DMS114 treated with DMSO at 0.1 percent for 48 hours (cell line): ENCODE results near the gene EBF3.

Source experiments
- DNase-seq: peaks from one replicate; lab custom pipeline; 2025; ENCODE audit not compliant: unreplicated experiment; lab: John Stamatoyannopoulos, UW

Gene EBF3

DNA sequence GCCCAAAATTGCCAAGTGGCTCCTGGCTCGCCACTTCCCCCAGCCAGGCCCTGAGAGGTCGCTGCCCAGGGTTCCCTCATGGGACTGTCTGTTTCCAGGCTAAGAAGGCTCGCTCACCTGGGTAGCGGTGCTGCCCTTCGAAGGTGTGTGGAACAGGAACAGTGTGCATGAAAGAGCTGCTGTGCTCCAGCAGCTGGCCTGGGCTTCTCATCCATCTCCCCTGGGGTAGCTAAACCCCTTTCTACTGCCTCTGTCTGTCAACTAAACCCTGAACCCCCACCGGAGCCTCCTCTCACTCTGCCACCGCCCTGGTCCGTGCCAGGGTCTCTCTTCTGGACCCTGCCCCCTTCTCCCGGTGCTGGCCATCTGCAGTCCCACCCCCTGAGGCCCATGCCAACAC is 152.9 kb downstream of the EBF3 start:
- DNase-seq, result no peak

DNA sequence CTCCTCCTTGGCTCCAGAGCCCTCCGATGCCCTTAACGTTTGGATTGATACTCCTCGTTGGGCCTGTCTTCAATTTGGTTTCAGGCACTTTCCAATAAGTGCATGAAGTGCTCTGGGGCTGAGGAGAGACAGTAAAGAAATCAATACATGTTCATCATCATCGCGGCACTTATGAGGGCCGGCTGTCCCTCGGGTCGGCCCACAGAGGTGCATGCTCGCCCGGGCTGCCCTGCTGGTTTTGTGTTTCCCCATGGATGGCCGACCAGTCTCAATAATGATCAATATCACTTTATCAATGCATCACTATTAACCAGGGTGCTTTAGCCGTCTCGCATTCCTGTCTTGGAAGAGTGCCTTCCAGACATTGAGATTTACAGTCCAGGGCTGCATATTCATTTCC is 154.2 kb downstream of the EBF3 start:
- DNase-seq, result no peak

DNA sequence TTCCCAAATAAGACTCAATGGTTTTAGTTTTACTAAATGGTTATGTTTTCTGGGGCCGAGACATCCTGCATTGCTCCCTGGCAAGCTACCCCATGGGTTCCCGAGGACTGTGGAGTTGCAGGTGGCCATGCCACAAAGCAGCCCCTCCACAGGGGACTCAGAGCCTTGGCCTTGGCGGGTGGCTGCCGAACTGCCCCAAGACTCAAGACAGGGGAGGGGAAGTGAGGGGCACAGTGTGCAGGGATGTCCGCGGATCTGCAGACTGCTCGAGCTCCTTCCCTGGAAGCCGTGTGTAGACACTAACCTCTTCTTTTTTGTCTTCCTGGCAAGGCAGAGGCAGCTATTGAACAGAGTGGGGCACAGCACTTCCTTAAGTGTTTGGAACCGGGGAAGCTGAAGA is 154.6 kb downstream of the EBF3 start:
- DNase-seq, result no peak

DNA sequence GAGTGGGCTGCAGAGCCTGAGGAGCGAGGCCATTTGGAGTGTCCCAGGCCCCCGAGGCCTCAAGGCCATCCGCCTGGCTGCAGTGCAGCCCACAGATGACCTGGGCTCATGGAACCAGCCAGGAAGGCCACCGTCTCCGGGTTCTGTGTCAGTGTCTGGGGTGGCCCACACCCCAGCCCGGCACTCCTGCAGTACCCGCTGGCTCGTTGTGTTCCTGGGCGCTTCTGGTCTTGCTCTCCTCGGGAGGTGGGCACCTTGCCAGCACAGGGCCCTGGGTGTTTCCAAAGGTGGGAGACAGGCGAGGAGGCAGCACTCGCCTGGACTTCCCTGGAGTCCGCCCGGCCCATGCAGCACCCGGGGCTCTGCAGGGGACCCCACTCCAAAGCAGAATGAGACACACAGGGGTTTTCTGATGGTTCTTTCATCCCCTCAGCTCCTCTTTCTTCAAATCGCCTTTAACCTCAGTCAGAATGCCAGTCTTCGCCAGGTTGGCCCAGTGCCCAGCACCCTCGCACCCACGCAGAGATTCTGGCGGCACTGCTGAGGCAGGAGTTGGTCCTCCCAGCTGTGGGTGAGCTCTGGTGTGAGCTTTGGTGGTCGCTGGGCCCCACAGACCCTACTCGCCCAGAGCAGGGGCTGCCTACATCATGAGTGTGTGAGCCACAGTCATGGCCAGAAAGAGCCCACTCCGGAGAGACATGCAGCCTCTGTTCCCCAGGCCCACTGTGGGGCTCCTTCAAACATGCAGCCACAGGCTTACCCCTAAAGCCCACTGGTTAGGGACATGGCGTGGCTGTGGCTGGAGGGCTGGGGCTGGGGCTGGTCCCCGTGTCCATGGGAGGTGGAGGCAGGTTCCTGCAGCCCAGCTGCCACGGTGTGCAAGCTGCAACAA is 155.7 kb downstream of the EBF3 start:
- DNase-seq, result no peak

DNA sequence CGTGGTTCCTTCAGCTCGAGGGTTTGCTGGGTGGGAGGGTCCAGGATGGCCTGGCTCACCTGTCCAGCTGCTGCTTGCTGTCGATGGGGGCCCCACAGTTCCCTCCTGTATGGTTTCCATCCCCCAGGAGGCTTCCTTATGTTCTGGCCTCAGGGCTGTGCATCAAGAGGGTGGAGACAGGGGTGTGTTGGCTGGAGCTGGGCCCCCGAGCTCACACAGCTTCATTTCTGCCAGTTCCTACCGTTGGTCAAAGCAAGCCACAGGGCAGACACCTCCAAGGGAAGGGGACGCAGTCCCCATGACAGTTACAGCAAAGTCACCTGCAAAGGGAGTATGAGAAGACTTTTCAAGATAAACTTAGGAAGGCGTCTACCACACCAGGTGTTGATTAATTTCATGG is 156.9 kb downstream of the EBF3 start:
- DNase-seq, result no peak

DNA sequence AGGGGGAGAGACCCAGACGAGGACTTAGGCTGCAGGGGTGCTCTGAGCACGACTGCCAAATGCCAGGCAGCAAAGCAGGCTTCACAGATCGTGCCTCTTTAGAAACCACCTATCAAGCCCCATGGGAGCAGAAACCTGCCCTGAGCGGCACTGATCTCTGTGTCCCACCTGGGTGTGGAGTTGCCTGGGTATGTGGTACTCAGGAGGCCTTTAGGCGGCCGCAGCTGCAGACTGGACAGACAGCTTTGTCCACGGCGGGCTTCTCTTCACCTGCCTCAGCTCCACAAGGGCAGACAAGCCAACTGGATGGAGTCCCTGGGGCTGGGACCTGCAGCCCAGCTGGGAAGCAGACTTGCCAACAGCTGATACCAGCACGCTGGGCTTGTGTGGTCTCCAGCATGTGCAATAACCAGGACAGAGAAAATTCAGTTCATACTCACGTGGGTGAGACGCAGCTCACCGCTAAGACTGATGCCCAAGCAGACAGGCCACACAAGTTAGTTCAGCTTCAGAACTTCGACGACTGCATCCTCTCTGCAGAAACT is 163.2 kb downstream of the EBF3 start:
- no peak for DNase-seq

DNA sequence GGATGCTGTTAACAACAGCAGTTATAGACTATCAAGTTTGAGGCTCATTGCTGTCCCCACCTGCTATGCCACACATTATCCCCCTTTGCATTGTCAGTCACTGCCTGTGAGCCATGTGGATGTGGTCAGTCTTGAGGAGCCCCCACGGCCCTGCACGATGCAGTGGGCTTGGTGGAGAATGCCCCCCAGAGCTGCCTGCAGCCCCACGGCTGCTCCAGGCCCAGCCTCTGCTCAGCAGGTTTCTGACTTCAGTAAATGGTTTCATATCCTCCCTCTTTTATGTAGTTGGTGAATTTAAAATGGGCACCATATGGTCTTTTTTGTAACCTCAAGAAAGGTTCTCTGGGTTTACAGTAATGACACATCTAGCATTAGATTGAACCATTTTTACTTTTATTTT is 164.1 kb downstream of the EBF3 start:
- no peak for DNase-seq

DNA sequence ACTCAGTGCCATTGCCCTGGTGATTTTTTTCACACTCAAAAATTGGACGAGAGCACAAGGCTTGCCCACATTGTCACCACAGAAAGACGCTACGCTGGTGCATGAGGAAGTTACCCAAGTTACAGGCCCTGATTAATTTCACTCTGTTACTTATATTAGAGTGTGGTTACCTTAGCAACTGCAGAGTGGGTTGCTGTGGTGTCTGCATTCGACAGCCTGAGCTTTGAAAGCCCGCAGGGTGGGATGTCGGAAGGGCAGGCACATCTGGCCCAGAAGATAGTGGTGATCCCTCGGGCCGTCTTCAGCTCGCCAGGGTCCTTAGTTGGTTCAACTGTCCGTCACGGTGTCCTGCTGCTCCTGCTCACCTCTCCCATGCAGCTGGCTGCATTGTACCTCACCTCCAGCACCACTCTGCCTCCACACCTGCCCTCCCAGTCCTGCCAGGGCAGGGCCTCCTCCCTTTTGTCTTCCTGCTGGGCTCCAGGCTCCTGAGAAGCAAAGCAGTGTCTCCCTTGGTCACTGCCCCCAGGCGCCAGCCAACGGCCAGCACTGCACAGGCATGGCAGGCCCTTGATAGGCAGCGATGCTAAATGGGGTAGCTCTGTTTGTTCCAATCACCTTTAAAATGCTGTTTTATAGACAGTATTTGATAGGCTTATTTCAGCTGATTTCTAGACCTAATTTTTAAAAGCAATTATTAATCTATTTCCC is 167.2 kb downstream of the EBF3 start:
- DNase-seq, result no peak

DNA sequence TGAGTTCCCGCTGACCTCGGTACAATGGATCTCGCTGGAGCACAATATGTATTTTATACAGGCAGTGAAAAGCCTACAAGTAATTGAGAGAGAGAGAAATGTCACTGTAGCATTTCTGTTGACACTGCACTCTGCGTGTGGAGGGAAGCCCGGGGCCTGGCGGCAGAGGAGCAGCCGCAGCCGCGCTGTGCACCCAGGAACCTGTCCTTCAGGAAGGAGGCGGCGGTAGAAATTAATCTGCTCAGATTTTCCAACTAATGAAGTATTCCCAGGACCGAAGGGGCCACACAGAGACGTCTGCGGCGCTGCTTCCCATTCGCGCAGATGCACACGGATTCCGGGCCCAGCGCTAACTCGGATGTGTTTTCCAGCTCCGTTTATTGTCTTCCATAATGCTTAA is 170.1 kb downstream of the EBF3 start:
- no peak for DNase-seq

DNA sequence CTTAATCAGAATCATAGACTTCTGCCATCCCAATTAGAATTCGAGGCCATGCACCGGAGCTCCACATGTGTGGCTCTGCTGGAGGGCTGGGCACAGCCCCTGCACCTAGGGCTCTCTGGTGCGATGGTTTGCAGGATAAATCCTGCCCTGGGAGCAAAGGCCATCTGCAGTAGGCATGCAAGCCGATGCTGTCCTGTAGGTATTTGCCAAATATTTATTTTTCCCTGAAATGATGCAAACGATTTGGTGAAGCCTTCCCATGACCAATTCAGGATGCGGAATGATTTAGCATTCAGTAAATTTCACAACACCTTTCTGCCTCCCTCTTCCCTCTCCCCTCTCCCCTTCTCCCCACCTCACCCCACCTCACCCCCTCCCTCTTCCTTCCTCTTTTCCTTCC is 170.6 kb downstream of the EBF3 start:
- DNase-seq, result no peak

DNA sequence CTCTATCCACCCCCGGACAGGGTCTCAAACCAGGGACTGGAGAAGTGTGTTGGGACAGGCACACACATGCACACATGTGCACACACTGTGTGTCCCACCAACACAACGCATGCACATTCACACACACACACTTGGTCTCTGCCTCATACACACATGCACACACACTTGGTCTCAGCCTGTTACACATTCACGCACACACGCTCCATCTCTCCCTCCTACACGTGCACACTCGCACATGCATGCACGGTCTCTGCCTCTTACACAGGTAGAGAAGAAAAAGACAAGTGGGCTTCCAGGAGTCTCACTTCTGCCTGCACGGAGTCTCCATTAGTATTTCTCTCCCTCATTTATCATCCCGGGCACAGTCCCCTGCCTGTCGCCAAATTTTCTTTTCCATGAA is 171.2 kb downstream of the EBF3 start:
- DNase-seq, result no peak

DNA sequence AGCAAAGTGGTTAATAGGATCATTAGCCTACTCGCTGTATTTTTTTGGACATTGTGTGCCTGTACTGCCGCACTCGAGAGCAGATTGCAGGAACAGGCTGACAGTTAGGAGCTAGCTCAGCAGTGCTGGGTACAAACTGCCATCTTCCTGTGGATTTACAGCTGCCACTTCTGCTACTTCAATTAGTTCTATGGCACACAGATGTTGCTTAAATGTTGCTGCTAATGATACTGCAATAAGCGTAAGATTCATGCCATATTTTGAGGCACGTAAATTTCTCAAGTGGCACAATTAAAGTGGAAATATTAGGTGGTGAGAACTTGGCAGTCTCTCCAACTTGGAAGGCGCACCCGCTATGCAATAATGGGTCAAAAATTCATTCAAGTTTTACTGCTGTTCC is 171.9 kb downstream of the EBF3 start:
- no peak for DNase-seq

DNA sequence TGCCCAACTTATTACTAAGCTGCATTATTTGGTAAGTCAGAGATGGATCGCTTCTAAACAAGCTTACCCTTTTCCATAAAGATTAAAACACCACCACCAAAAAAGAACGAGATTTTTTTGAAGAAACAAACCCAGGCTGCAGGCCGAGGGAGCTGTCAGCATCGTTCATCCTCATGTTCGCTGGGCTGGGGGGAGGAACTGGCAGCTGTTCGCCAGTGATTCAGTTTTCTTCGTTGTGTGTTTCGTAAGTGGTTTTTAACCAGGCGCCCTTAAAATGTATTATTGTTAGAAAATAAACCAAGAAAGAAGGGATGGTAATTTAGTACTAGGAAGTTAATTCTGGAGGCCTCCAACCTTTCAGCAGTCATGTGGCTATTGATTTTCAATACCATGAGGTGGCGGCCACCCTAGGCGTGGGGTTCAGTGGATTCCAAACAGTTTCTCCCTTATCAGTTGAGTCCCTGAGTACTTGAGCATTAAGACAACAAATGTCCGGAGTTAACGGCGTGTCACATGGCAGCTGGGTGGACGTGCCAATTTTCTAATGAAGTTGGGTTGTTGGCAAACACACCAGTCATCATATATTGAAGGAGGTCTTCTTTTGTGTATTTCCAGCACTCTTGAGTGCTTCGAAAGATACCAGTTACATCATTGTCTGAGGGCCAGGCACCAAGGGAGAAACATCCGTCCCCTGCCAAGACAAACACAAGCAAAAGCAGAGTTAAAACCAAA is 173.2 kb downstream of the EBF3 start:
- DNase-seq, result no peak

DNA sequence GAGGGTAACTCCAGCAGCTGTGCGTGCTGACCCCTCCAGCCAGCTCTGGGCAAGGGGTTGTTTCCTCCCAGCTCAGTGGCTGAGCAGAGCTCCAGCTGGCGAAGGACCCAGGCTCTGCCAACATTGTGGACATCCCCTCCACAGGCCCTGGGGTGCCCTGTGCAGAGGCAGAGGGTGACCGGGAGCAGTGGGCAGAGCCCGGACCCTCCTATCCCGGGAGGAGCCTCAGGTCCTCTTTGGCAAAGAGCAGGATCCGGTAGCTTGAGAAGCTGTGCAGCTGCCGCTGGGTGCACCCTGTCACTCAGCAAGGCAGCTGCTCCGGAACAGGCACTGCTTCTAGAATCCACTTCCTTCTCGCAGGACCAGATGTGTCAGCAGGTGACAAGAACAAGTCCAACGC is 175.9 kb downstream of the EBF3 start:
- DNase-seq, result no peak

DNA sequence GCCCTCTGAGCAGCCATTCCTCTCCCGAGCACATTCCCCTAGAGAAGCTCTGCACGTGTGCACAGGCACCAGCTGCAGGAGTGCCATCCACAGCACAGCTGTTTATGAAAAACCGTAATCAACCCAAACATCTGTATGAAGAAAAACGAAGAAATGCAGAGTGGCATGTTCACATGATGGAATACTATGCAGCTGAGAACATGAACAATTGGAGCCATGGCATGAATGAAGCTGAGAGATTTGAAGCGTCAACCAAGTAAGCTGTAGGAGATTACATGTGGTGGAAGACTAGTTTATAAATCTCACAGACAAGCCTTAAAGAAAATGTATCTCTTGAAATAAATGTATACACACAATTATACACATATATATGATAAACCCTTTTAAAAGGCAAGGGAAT is 176.5 kb downstream of the EBF3 start:
- no peak for DNase-seq

DNA sequence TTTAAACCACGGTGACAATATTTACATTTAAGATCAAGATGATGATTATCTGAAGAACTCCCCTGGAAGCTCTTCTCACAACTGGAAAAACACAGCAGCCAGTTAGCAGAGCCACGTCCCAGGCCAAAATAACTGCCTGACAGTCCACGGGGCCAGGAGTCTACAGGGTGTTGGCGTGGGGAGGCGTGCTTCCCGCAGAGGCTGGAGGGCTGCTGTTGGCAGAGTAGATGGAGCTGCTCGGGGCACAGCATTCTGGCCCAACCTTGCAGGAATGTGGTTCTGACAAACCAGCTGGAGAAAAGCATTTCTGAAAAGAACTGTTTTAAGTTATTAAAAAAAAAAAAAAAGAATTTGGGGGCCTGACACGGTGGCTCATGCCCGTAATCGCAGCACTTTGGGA is 177.9 kb downstream of the EBF3 start:
- no peak for DNase-seq

DNA sequence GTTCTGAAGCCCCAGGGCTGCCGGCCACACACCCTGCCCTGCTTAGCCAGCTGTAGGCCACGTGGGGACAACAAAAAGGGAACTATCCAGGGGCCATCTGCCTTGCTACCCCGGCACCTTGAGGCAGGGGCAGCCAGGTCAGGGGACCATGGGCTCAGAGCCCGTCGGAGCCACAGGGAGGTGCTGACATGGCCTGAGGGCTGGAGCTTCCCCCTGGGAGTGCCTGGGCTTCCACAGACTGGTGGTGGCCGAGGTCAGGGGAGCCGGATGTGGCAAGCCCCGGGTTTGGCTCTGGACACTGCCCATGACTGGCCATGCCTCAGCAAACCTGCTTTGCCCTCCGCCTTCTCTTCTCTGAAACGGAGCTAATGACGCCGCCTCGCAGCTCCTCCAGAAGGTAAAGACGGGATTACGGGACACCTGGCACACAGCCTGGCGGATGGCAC is 178.5 kb downstream of the EBF3 start:
- no peak for DNase-seq
